Measurements from ENCODE around the gene SH2D2A.

GRCh38 chr1:156847591-156848460 is 31.2 kb upstream of the SH2D2A start:
- TF ChIP-seq CTCF (IDR thresholded peaks at IDR 0.05), result no peak
- TF ChIP-seq POLR2A (IDR thresholded peaks at IDR 0.05), result no peak
- no peak for TF ChIP-seq POLR2AphosphoS5 (IDR thresholded peaks at IDR 0.05)
- TF ChIP-seq EP300 (IDR thresholded peaks at IDR 0.05), result no peak

Data from stomach (tissue), 4 donors.